Chondrocyte (in vitro differentiated cells): ENCODE data around the gene CCDC201. TPM values are rescaled to one million over a fixed set of nuclear protein-coding genes. Genes with fewer than 3 reads are reported as not detected.
A peak's percentile ranks its signal among the peaks of the same experiment; 100 is the strongest.

Experiments used
- DNase-seq: peaks from one replicate; pipeline ENCODE4 v3.0.0; 2021; ENCODE audit warnings: mixed read lengths, low spot score
- H3K27ac Mint-ChIP-seq: one replicate; pipeline ENCODE4 v1.8.0; 2021; ENCODE audit warnings: mild to moderate bottlenecking, moderate library complexity, mixed read lengths; ENCODE audit not compliant: unreplicated experiment
- H3K27me3 Mint-ChIP-seq: 2 replicates; pipeline ENCODE4 v1.8.0; 2021; ENCODE audit warnings: low read depth, mixed read lengths
- H3K36me3 Mint-ChIP-seq: 2 replicates; pipeline ENCODE4 v1.8.0; 2021; ENCODE audit warnings: low read depth, mixed read lengths
- H3K4me1 Mint-ChIP-seq: 2 replicates; pipeline ENCODE4 v1.8.0; 2021; ENCODE audit warnings: low read depth, mild to moderate bottlenecking, mixed read lengths
- H3K4me3 Mint-ChIP-seq: one replicate; pipeline ENCODE4 v1.8.0; 2021; ENCODE audit warnings: mild to moderate bottlenecking, moderate library complexity, mixed read lengths; ENCODE audit not compliant: unreplicated experiment
- H3K9me3 Mint-ChIP-seq: 2 replicates; pipeline ENCODE4 v1.8.0; 2021; ENCODE audit warnings: low read depth, mixed read lengths
- total RNA-seq: library from RNA; stranded (reverse); gene quantifications from 3 replicates; pipeline ENCODE4 v1.2.1, GENCODE V29; 2021
- TF ChIP-seq, protein P1 (sequence below): fragments of 200-600 bp; sonication (generic); IDR thresholded peaks from 2 replicates; pipeline ENCODE4 v1.5.0; 2021; ENCODE audit warnings: antibody characterized with exemption, mild to moderate bottlenecking, moderate library complexity

Gene CCDC201
- total RNA-seq, 1 donor from 2014 or later: not detected

GRCh38 chr7:45893996-45894664 lies 21.2 kb upstream of the CCDC201 start:
- TF ChIP-seq, protein P1, sequence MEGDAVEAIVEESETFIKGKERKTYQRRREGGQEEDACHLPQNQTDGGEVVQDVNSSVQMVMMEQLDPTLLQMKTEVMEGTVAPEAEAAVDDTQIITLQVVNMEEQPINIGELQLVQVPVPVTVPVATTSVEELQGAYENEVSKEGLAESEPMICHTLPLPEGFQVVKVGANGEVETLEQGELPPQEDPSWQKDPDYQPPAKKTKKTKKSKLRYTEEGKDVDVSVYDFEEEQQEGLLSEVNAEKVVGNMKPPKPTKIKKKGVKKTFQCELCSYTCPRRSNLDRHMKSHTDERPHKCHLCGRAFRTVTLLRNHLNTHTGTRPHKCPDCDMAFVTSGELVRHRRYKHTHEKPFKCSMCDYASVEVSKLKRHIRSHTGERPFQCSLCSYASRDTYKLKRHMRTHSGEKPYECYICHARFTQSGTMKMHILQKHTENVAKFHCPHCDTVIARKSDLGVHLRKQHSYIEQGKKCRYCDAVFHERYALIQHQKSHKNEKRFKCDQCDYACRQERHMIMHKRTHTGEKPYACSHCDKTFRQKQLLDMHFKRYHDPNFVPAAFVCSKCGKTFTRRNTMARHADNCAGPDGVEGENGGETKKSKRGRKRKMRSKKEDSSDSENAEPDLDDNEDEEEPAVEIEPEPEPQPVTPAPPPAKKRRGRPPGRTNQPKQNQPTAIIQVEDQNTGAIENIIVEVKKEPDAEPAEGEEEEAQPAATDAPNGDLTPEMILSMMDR: no peak
- Mint-ChIP-seq H3K27me3 (no peaks in the 10 kb centered on the region), H3K36me3 (no peaks in the 10 kb centered on the region)

DNA sequence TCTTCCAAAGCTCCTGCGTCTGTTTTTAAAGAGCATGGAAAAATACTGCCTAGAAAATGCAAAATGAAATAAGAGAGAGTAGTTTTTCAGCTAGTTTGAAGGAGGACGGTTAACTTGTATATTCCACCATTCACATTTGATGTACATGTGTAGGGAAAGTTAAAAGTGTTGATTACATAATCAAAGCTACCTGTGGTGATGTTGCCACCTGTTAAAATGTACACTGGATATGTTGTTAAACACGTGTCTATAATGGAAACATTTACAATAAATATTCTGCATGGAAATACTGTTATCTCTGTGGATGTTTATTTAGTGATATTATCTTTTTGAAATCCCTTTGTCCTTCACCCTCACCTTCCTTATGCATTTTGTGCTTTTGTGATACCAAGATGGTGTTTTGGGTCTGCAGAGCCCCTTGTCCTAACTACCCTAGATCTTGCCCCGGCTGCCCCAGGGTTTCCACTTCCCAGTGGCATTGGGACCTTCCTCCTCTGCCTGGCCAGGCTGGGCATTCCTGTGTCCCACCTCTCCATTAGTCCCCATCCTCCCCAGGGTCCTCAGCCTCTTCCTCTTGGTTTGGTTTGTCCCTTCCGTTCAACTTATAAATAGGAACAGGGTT lies 20.6 kb upstream of the CCDC201 start:
- DNase-seq: no peak
- Mint-ChIP-seq H3K9me3 (no peaks in the 10 kb centered on the region), H3K4me3 (no peak overlapping the region), H3K27me3 (no peaks in the 10 kb centered on the region), H3K4me1 (peaks cover 18% of the 10 kb centered on the region), H3K27ac (no peak overlapping the region), H3K36me3 (no peaks in the 10 kb centered on the region)
- TF ChIP-seq, protein P1: no peak

More at GRCh38 chr7:45893996-45894664, 21.2 kb upstream of the CCDC201 start:
- Mint-ChIP-seq H3K27ac (no peak overlapping the region), H3K4me1 (peaks cover 15% of the 10 kb centered on the region), H3K4me3 (no peak overlapping the region), H3K9me3 (no peaks in the 10 kb centered on the region)
- no peak for DNase-seq

DNA sequence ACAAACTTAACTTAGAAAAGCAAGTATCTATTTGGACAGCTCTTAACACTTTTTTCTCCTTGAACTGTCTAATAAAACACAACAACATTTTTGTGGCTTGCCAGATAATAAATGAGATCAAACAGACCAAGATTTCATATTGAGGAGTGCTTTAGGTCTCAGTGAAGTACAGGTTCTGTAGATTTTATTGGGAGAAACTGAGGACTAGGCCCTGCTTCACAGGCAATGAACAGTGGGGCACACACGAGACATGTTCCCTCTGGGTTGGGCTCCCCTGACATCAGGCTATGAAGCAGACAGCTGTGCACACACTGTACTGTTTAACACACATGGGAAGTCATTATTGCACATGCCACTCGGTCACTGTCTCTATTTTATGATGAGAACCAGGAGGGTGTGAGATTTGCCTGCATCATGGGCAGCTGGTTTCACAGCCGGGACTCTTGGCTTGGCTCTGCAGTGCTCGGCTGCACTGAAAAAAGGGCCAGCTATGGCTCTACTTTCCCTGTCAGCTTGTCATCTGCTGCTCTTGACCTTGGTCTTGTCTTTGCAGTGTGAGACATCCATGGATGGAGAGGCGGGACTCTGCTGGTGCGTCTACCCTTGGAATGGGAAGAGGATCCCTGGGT lies 19.6 kb upstream of the CCDC201 start:
- H3K27me3 Mint-ChIP-seq: no peaks in the 10 kb centered on the region
- no peak overlapping the region for H3K27ac Mint-ChIP-seq
- no peak overlapping the region for H3K4me3 Mint-ChIP-seq
- no peaks in the 10 kb centered on the region for H3K9me3 Mint-ChIP-seq
- no peak for DNase-seq
- TF ChIP-seq, protein P1: no peak
- peaks cover 27% of the 10 kb centered on the region for H3K4me1 Mint-ChIP-seq
- H3K36me3 Mint-ChIP-seq: no peaks in the 10 kb centered on the region

- Mint-ChIP-seq H3K27ac (no peak overlapping the region), H3K4me1 (peaks cover 30% of the 10 kb centered on the region), H3K9me3 (no peaks in the 10 kb centered on the region), H3K36me3 (no peaks in the 10 kb centered on the region), H3K27me3 (no peaks in the 10 kb centered on the region), H3K4me3 (no peak overlapping the region)
- TF ChIP-seq, protein P1: peak; percentile 32
- DNase-seq: no peak
Measured at GRCh38 chr7:45891462-45892402, 18.9 kb upstream of the CCDC201 start.
